ENCODE measurements around the gene ARHGAP6. TPM values are rescaled to one million over a fixed set of nuclear protein-coding genes. Genes with fewer than 3 reads are reported as not detected.

ARHGAP6 gene
- total and polyA plus RNA-seq, 2 of the 4 experiments (the other 2 are of a cell fraction): 1.4 to 1.8 TPM

GRCh38 chrX:11450354-11450753 lies 215.4 kb downstream of the ARHGAP6 start:
- no peaks in the 10 kb centered on the region for H3K36me3 ChIP-seq (ENCODE audit: control insufficient read depth, insufficient read depth, low read length)
- H3K4me3 ChIP-seq (ENCODE audit: insufficient read depth, low read depth, low read length): no peak overlapping the region
- no peak overlapping the region for H3K56ac ChIP-seq (ENCODE audit: extremely low read depth, insufficient read depth, low read length)
- in situ Hi-C loops (cut with MboI; ENCODE audit: low sequenced_read_pairs) (no loop called here), intact Hi-C loops (cut with micrococcal nuclease) (no loop called here), dilution Hi-C loops (cut with HindIII; ENCODE audit: low sequenced_read_pairs, unreplicated experiment) (no loop called here)
- ChIA-PET POLR2A (ENCODE audit: unreplicated experiment) (no interaction called here), CTCF (no interaction called here)
- H4K20me1 ChIP-seq (ENCODE audit: insufficient read depth, low read length): no peaks in the 10 kb centered on the region
- H2AFZ ChIP-seq (replicated peaks; ENCODE audit: low read length, poor library complexity): no peak overlapping the region
- peak; percentile 15 for DNase-seq
- peaks cover 7% of the 10 kb centered on the region for H3K4me1 ChIP-seq (ENCODE audit: control insufficient read depth, insufficient read depth, low read length)
- H2BK120ac ChIP-seq (ENCODE audit: low read depth, low read length): no peak overlapping the region
- no peak overlapping the region for H2BK20ac ChIP-seq (ENCODE audit: low read depth, low read length)
- no peak overlapping the region for H3K14ac ChIP-seq (replicated peaks; ENCODE audit: low read depth, low read length)
- no peak overlapping the region for H2BK15ac ChIP-seq (ENCODE audit: low read depth, low read length)
- no peak overlapping the region for H3K4ac ChIP-seq (ENCODE audit: low read depth, low read length)
- ATAC-seq (ENCODE audit: low read depth): peak; percentile 40
- H2AK9ac ChIP-seq (replicated peaks; ENCODE audit: low read depth, low read length, poor library complexity): no peak overlapping the region
- no peaks in the 10 kb centered on the region for H3K9me3 ChIP-seq (ENCODE audit: control insufficient read depth, insufficient read depth, low read length)
- H3K4me2 ChIP-seq (ENCODE audit: low read depth, low read length): no peak overlapping the region
- H4K8ac ChIP-seq (ENCODE audit: low read depth in 2 of 2, low read length in 2 of 2): no peak overlapping the region
- no peak overlapping the region for H3K9ac ChIP-seq (ENCODE audit: low read depth, low read length)
- H3K27ac ChIP-seq (ENCODE audit: insufficient read depth, low read length): no peak overlapping the region
- H2AK5ac ChIP-seq (ENCODE audit: low read depth, low read length): no peak overlapping the region
- no peak overlapping the region for H4K5ac ChIP-seq (ENCODE audit: low read depth, low read length)
- H3K9me1 ChIP-seq (ENCODE audit: insufficient read depth, low read length): 0 out of 2 replicates have a peak, but pooled peaks cover 2% of the 10 kb centered on the region
- H3K79me1 ChIP-seq (ENCODE audit: low read depth in 1 of 2, low read length in 2 of 2): no peaks in the 10 kb centered on the region
- WGBS, 2 experiments (ENCODE audit: extremely low coverage in 2 of 2, insufficient read length in 1 of 2): no CpG with 5 or more reads among the region's 8 CpGs
- H2BK5ac ChIP-seq (ENCODE audit: low read depth, low read length, poor library complexity, severe bottlenecking): no peak overlapping the region
- TF ChIP-seq FOS (IDR thresholded peaks at IDR 0.05; ENCODE audit: low read depth, low read length) (no peak), CHD1 (IDR thresholded peaks at IDR 0.05; ENCODE audit: low read depth, low read length) (no peak), ELK1 (IDR thresholded peaks at IDR 0.05; ENCODE audit: borderline replicate concordance, low read depth, low read length) (no peak), MAFK (IDR thresholded peaks at IDR 0.05; ENCODE audit: low read depth, low read length) (no peak), RAD21 (IDR thresholded peaks at IDR 0.05; ENCODE audit: low read length) (no peak), MXI1 (IDR thresholded peaks at IDR 0.05; ENCODE audit: borderline replicate concordance, low read depth, low read length) (no peak), BHLHE40 (IDR thresholded peaks at IDR 0.05; ENCODE audit: low read depth, low read length) (no peak), RFX5 (IDR thresholded peaks at IDR 0.05; ENCODE audit: low read depth, low read length) (no peak), CTCF (conservative IDR thresholded peaks at IDR 0.05; ENCODE audit: low read depth, low read length) (no peak), CEBPB (IDR thresholded peaks at IDR 0.05; ENCODE audit: low read depth, low read length) (no peak), NFE2L2 (IDR thresholded peaks at IDR 0.05; ENCODE audit: low read depth, low read length) (no peak), MAZ (IDR thresholded peaks at IDR 0.05; ENCODE audit: borderline replicate concordance, low read depth, low read length) (no peak), SMC3 (IDR thresholded peaks at IDR 0.05; ENCODE audit: low read depth, low read length) (no peak), POLR2A (IDR thresholded peaks at IDR 0.05; ENCODE audit: low read depth, low read length) (no peak)
- no peak overlapping the region for H3K18ac ChIP-seq (ENCODE audit: low read depth, low read length)
- BruUV-seq (replicated peaks): no TSS peak
- H4K91ac ChIP-seq (ENCODE audit: insufficient read depth, low read depth, low read length): no peak overlapping the region
- H3K23ac ChIP-seq (ENCODE audit: low read depth, low read length): no peak overlapping the region
- no peaks in the 10 kb centered on the region for H3K27me3 ChIP-seq (ENCODE audit: control insufficient read depth, insufficient read depth, low read length)
